Measurements from ENCODE around the gene TMEM63A. TPM values are rescaled to one million over a fixed set of nuclear protein-coding genes. Genes with fewer than 3 reads are reported as not detected.

Gene TMEM63A
- total RNA-seq, 1 experiment from 2014 or later, result 9.4 TPM

- no peak for DNase-seq (ENCODE audit: low read depth in 1 of 2, low spot score in 2 of 2)
- no peak overlapping the region for H3K27ac ChIP-seq
These were observed 7.0 kb downstream of the TMEM63A start for GRCh38 chr1:225875044-225875815.

GRCh38 chr1:225874431-225874830, 7.7 kb downstream of the TMEM63A start:
- no peaks in the 10 kb centered on the region for H3K9me3 ChIP-seq (replicated peaks)
- no peak overlapping the region for H3K27ac ChIP-seq
- H3K36me3 ChIP-seq, result peaks cover 80% of the 10 kb centered on the region
- H3K27me3 ChIP-seq (replicated peaks), result no peaks in the 10 kb centered on the region
- no peak for DNase-seq (ENCODE audit: low read depth in 1 of 2, low spot score in 2 of 2)
- H3K4me1 ChIP-seq (replicated peaks), result peaks cover 6% of the 10 kb centered on the region
- H3K4me3 ChIP-seq, result no peak overlapping the region

More at GRCh38 chr1:225875044-225875815, 7.0 kb downstream of the TMEM63A start:
- no peaks in the 10 kb centered on the region for H3K27me3 ChIP-seq (replicated peaks)
- H3K9me3 ChIP-seq (replicated peaks), result no peaks in the 10 kb centered on the region
- H3K4me1 ChIP-seq (replicated peaks), result peaks cover 6% of the 10 kb centered on the region
- peaks cover 78% of the 10 kb centered on the region for H3K36me3 ChIP-seq
- no peak overlapping the region for H3K4me3 ChIP-seq

DNA sequence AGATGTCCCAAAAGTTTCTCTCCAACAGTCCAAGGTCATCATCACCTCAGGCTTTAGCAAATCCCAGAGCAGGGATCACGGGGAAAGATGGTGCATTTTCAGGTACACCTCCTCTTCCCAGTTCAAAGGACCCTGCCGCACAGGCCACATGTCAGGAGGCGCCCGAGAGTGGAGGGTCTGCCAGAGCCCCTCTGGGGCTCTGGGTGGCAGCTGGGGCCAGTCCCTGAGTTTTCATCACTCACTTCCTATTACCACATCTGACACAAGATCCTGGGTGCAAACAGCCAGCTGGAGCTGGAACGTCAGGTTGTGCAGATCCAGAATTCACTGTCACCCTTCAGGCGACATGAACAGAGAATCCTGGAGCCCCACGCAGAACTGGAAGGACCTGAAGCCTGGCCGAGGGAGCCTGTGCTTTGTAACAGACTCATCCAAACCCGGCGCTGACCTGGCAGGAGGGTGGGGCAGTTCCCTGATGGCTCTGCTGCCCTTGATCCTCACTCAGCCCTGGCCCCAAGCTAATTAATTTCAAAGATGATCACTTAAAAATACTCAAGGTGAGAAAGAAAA, 8.8 kb downstream of the TMEM63A start:
- Histone ChIP-seq H3K36me3 (peaks cover 75% of the 10 kb centered on the region), H3K4me3 (no peak overlapping the region), H3K27ac (no peak overlapping the region), H3K9me3 (replicated peaks) (no peaks in the 10 kb centered on the region), H3K4me1 (replicated peaks) (peaks cover 6% of the 10 kb centered on the region), H3K27me3 (replicated peaks) (no peaks in the 10 kb centered on the region)
- no peak for DNase-seq (ENCODE audit: low read depth in 1 of 2, low spot score in 2 of 2)

DNA sequence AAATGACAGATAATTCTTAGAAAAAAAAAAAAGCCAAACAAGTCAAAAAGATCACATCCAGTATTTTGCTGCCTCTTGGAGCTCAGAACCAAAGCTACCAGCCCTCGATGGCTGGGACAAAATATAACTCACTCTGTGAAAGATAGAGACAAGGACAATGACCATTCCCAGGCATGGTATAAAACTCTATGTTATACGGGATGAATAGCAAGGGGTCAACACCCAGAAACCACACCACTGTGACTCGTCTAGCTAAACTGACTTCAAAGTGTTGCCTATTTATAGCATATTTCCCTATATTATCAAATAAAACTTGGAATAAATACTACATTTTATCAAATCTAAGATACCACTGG, 10.1 kb downstream of the TMEM63A start:
- no peaks in the 10 kb centered on the region for H3K4me1 ChIP-seq (replicated peaks)
- H3K9me3 ChIP-seq (replicated peaks), result no peaks in the 10 kb centered on the region
- no peak overlapping the region for H3K27ac ChIP-seq
- H3K4me3 ChIP-seq, result no peak overlapping the region
- no peaks in the 10 kb centered on the region for H3K27me3 ChIP-seq (replicated peaks)
- no peak for DNase-seq (ENCODE audit: low read depth in 1 of 2, low spot score in 2 of 2)
- H3K36me3 ChIP-seq, result peaks cover 73% of the 10 kb centered on the region

- H3K4me1 ChIP-seq (replicated peaks), result peaks cover under 1% of the 10 kb centered on the region
- H3K27me3 ChIP-seq (replicated peaks), result no peaks in the 10 kb centered on the region
- no peak for DNase-seq (ENCODE audit: low read depth in 1 of 2, low spot score in 2 of 2)
- no peak overlapping the region for H3K27ac ChIP-seq
- H3K36me3 ChIP-seq, result peaks cover 73% of the 10 kb centered on the region
- H3K9me3 ChIP-seq (replicated peaks), result no peaks in the 10 kb centered on the region
- no peak overlapping the region for H3K4me3 ChIP-seq
These were observed 10.7 kb downstream of the TMEM63A start for GRCh38 chr1:225871359-225872074.

- DNase-seq (ENCODE audit: low read depth in 1 of 2, low spot score in 2 of 2), result no peak
- Histone ChIP-seq H3K9me3 (replicated peaks) (no peaks in the 10 kb centered on the region), H3K4me3 (no peak overlapping the region), H3K36me3 (peaks cover 69% of the 10 kb centered on the region), H3K27me3 (replicated peaks) (no peaks in the 10 kb centered on the region), H3K4me1 (replicated peaks) (peaks cover 6% of the 10 kb centered on the region), H3K27ac (no peak overlapping the region)
These were observed 11.3 kb downstream of the TMEM63A start for GRCh38 chr1:225870911-225871310.

GRCh38 chr1:225868631-225869330, 13.4 kb downstream of the TMEM63A start:
- H3K27me3 ChIP-seq (replicated peaks), result no peaks in the 10 kb centered on the region
- no peaks in the 10 kb centered on the region for H3K9me3 ChIP-seq (replicated peaks)
- DNase-seq (ENCODE audit: low read depth in 1 of 2, low spot score in 2 of 2), result no peak
- H3K27ac ChIP-seq, result no peak overlapping the region
- H3K4me3 ChIP-seq, result no peak overlapping the region
- peaks cover 15% of the 10 kb centered on the region for H3K4me1 ChIP-seq (replicated peaks)
- H3K36me3 ChIP-seq, result peaks cover 61% of the 10 kb centered on the region

GRCh38 chr1:225866981-225867380, 15.2 kb downstream of the TMEM63A start:
- no peaks in the 10 kb centered on the region for H3K27me3 ChIP-seq (replicated peaks)
- DNase-seq (ENCODE audit: low read depth in 1 of 2, low spot score in 2 of 2), result no peak
- peaks cover 67% of the 10 kb centered on the region for H3K36me3 ChIP-seq
- no peak overlapping the region for H3K27ac ChIP-seq
- H3K9me3 ChIP-seq (replicated peaks), result no peaks in the 10 kb centered on the region
- peaks cover 15% of the 10 kb centered on the region for H3K4me1 ChIP-seq (replicated peaks)
- H3K4me3 ChIP-seq, result no peak overlapping the region

DNA sequence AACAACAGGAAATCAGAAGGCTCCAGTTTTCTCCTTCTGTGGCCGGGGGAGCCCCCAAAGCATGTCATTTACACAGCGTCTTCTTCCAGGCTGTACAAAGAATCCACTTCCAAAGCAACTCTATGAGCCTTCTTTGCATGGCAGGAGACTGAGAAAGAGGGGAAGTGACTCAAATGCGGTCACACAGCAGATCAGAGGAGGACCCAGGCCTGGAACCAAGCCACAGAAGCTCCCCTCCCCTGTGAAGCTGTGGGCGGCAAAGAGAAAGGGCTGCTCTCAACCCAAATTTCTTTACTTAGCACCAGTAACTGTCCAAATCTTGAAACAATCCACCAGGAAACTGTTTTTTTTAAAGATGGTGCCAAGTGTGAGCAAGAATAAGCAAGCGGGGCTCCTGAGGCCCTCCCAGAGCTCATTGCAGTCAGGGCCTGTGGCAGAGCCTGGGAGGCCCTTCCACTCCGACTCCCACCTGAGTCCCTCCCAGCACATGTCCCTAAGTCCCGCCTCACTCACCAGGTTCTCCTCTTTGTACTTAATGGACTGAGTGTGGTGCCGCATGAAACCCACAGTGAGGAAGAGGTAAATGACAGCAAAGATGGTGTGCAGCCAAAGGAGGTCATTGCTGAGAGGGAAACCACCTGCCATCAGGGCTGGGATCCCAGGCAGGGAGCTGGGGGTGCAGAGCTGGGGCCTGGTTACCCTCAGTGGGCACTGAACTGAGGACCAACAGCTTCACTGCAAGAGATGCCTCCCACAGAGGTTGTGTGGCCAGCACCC, 15.9 kb downstream of the TMEM63A start:
- Histone ChIP-seq H3K36me3 (peaks cover 68% of the 10 kb centered on the region), H3K4me1 (replicated peaks) (peaks cover 15% of the 10 kb centered on the region), H3K4me3 (no peak overlapping the region), H3K9me3 (replicated peaks) (no peaks in the 10 kb centered on the region), H3K27ac (no peak overlapping the region), H3K27me3 (replicated peaks) (no peaks in the 10 kb centered on the region)
- peak; percentile 35 to 63 for DNase-seq (ENCODE audit: low read depth in 1 of 2, low spot score in 2 of 2)

GRCh38 chr1:225865514-225865913, 16.7 kb downstream of the TMEM63A start:
- Histone ChIP-seq H3K4me1 (replicated peaks) (peaks cover 15% of the 10 kb centered on the region), H3K36me3 (peaks cover 68% of the 10 kb centered on the region), H3K27me3 (replicated peaks) (no peaks in the 10 kb centered on the region), H3K4me3 (no peak overlapping the region), H3K27ac (no peak overlapping the region), H3K9me3 (replicated peaks) (no peaks in the 10 kb centered on the region)
- no peak for DNase-seq (ENCODE audit: low read depth in 1 of 2, low spot score in 2 of 2)

- DNase-seq (ENCODE audit: low read depth in 1 of 2, low spot score in 2 of 2), result no peak
- no peaks in the 10 kb centered on the region for H3K9me3 ChIP-seq (replicated peaks)
- peaks cover 15% of the 10 kb centered on the region for H3K4me1 ChIP-seq (replicated peaks)
- H3K27me3 ChIP-seq (replicated peaks), result no peaks in the 10 kb centered on the region
- no peak overlapping the region for H3K27ac ChIP-seq
- no peak overlapping the region for H3K4me3 ChIP-seq
- H3K36me3 ChIP-seq, result peaks cover 75% of the 10 kb centered on the region
These were observed 19.0 kb downstream of the TMEM63A start for GRCh38 chr1:225863167-225863566.

DNA sequence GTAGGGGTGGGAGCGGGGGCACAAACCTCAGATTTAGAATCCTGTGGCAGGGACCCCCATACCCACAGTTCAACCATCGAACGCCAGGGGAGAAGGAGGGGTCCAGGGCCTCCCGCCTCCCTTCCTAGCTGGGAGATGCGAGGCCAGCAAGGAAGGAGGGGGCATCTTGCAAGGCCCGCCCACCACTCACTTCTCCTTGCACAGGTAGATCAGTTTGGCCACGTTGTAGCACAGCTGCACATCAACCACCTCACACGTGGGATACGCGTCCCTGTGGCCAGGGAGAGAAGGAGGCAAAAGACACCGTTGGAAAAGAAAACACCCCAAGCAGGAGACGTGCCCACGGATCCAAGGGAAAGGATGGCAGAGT, 19.6 kb downstream of the TMEM63A start:
- Histone ChIP-seq H3K36me3 (peaks cover 74% of the 10 kb centered on the region), H3K4me1 (replicated peaks) (peaks cover 15% of the 10 kb centered on the region), H3K27ac (no peak overlapping the region), H3K9me3 (replicated peaks) (no peaks in the 10 kb centered on the region), H3K27me3 (replicated peaks) (no peaks in the 10 kb centered on the region), H3K4me3 (no peak overlapping the region)
- DNase-seq (ENCODE audit: low read depth in 1 of 2, low spot score in 2 of 2), result no peak

DNA sequence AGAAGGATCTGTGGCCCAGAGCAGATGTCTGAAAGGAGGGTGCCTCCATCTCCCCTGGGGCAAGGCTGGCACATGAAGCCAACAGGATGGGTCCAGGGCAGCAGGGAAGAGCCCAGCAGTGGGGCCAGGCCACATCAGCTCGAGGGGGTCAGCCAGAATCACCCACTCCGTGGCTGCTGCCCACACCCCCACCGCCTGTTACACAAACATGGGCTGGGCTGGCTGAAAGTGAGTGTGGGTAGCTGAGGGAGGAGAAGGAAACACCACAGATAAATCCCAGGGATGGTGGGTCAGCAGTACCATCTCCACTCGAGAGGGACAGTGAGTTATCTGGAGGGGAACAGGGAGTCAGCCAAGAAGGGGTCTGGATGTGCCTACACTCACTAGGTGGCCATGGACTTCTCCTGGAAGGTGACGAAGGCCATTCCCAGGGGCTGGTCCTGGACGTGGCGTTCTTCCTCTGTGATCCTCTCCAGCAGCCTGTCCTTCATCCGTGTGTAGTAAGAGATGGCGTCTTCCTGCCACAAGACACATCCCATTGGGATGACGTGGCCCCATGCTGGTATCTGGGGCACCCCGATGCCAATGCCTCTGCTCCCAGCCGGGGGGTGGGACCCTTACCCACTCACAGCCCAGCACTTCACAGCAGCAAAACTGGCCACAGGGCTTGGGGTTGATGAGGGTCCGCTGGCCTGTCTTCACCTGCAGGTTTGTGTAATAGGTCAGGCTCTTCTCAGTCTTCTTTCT, 20.2 kb downstream of the TMEM63A start:
- peaks cover 69% of the 10 kb centered on the region for H3K36me3 ChIP-seq

More for the DNA sequence above, 20.2 kb downstream of the TMEM63A start:
- H3K27ac ChIP-seq, result no peak overlapping the region
- no peaks in the 10 kb centered on the region for H3K27me3 ChIP-seq (replicated peaks)
- no peak for DNase-seq (ENCODE audit: low read depth in 1 of 2, low spot score in 2 of 2)
- peaks cover 15% of the 10 kb centered on the region for H3K4me1 ChIP-seq (replicated peaks)
- no peaks in the 10 kb centered on the region for H3K9me3 ChIP-seq (replicated peaks)
- no peak overlapping the region for H3K4me3 ChIP-seq

Data from SJSA1 (cell line).